PC-9 (cell line): ENCODE data around the gene ZBTB18. TPM values are rescaled to one million over a fixed set of nuclear protein-coding genes. Genes with fewer than 3 reads are reported as not detected.

Source experiments
- BruUV-seq: library from RNA; stranded (reverse); fragments of 400-500 nt; replicated peaks from 2 replicates; lab custom pipeline; 2021; lab: Mats Ljungman, UMichigan
- CTCF ChIA-PET: fragments of 300-600 bp; sonication (Branson Sonifier 250); formaldehyde crosslinking; loops from one replicate; lab custom pipeline; 2022; ENCODE audit warnings: antibody characterized with exemption; lab: Charles Lee
- POLR2A ChIA-PET: fragments of 300-600 bp; sonication (Branson Sonifier 250); formaldehyde crosslinking; loops from one replicate; lab custom pipeline; 2022; ENCODE audit warnings: antibody characterized with exemption; ENCODE audit not compliant: unreplicated experiment; lab: Charles Lee
- DNase-seq, 2 experiments: peaks; one replicate each; pipeline versions ENCODE4 v3.0.0 to v3.0.0-alpha.2; 2015 to 2022; ENCODE audit warnings: mixed read lengths in 1 of 2
- H2AFZ ChIP-seq: fragments of 200-600 bp; sonication (generic); 2 replicates; pipeline ENCODE4 v1.8.1; 2017; ENCODE audit warnings: antibody characterized with exemption
- H3F3A ChIP-seq: fragments of 200-600 bp; sonication (generic); 2 replicates; pipeline ENCODE4 v1.8.1; 2017; ENCODE audit warnings: antibody characterized with exemption, mild to moderate bottlenecking, low read depth; ENCODE audit not compliant: insufficient read depth
- H3K27ac ChIP-seq: fragments of 200-600 bp; sonication (generic); 2 replicates; pipeline ENCODE4 v1.6.1; 2016; ENCODE audit warnings: mixed run types
- H3K27me3 ChIP-seq: fragments of 200-600 bp; sonication (generic); 2 replicates; pipeline ENCODE4 v1.6.1; 2016; ENCODE audit warnings: low read depth, mixed run types; ENCODE audit not compliant: insufficient read depth
- H3K36me3 ChIP-seq: fragments of 200-600 bp; sonication (generic); 2 replicates; pipeline ENCODE4 v1.6.1; 2016; ENCODE audit warnings: low read depth, mixed run types
- H3K4me1 ChIP-seq: fragments of 200-600 bp; sonication (generic); replicated peaks from 2 replicates; pipeline ENCODE4 v1.6.1; 2016; ENCODE audit warnings: mixed run types; ENCODE audit not compliant: insufficient read depth
- H3K4me2 ChIP-seq: fragments of 200-600 bp; sonication (generic); 2 replicates; pipeline ENCODE4 v1.6.1; 2017; ENCODE audit warnings: mixed run types
- H3K4me3 ChIP-seq: fragments of 200-600 bp; sonication (generic); 2 replicates; pipeline ENCODE4 v1.6.1; 2016; ENCODE audit warnings: mixed run types
- H3K79me2 ChIP-seq: fragments of 200-600 bp; sonication (generic); 2 replicates; pipeline ENCODE4 v1.6.1; 2017; ENCODE audit warnings: low read depth, mixed run types
- H3K9me2 ChIP-seq: fragments of 200-600 bp; sonication (generic); 2 replicates; pipeline ENCODE4 v1.8.1; 2017; ENCODE audit warnings: mild to moderate bottlenecking; ENCODE audit not compliant: insufficient read depth
- H3K9me3 ChIP-seq: fragments of 200-600 bp; sonication (generic); 2 replicates; pipeline ENCODE4 v1.8.1; 2016; ENCODE audit warnings: low read depth; ENCODE audit not compliant: insufficient read depth
- H4K20me1 ChIP-seq: fragments of 200-600 bp; sonication (generic); 2 replicates; pipeline ENCODE4 v1.8.1; 2017; ENCODE audit not compliant: insufficient read depth
- CTCF ChIP-seq: fragments of 200-600 bp; sonication (generic); conservative IDR thresholded peaks from 2 replicates; pipeline ENCODE4 v1.6.1; 2017; ENCODE audit warnings: mixed run types, antibody characterized with exemption, mild to moderate bottlenecking, moderate library complexity
- EZH2 ChIP-seq: fragments of 200-600 bp; sonication (generic); IDR thresholded peaks from 2 replicates; pipeline ENCODE4 v1.8.0; 2017; ENCODE audit warnings: antibody characterized with exemption, low read depth
- intact Hi-C: fragments of 100-400 bp; cut with micrococcal nuclease; formaldehyde crosslinking; loops from one replicate; pipeline ENCODE4 v1.10.0; 2022; ENCODE audit not compliant: unreplicated experiment
- total RNA-seq: library from RNA; stranded (reverse); gene quantifications from 2 replicates; pipeline ENCODE4 v1.2.3, GENCODE V29; 2021

ZBTB18 gene
- total RNA-seq, 1 experiment from 2014 or later = 20.7 TPM

DNA sequence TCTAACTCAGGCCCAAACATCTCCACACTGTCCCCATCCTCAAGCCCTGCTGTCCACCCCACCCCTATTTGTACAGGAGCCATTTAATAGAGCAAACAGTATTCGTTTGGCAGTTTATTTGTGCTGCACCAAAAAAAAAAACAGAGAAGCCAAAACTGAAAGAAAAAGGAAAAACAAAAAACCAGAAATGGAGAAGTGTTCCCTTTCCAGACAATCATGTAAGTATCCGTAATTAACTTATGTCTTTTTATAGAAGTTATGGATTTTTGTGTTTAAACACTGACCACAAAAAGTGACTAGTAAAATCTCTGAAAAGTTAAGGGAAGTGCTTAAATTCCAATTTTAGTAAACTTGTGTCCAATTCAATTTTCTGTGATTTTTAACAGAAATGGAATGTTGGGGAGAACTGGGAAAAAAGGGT lies 40.4 kb upstream of the ZBTB18 start:
- no peak overlapping the region for H3K4me2 ChIP-seq
- intact Hi-C loops = no loop called here
- no peaks in the 10 kb centered on the region for H3F3A ChIP-seq
- H3K79me2 ChIP-seq = no peaks in the 10 kb centered on the region
- no peak overlapping the region for H3K4me3 ChIP-seq
- no peaks in the 10 kb centered on the region for H3K4me1 ChIP-seq
- ChIA-PET POLR2A (no interaction called here), CTCF (no interaction called here)
- no peaks in the 10 kb centered on the region for H3K9me2 ChIP-seq
- no TSS peak for BruUV-seq
- H3K27me3 ChIP-seq = no peaks in the 10 kb centered on the region
- TF ChIP-seq CTCF (no peak), EZH2 (no peak)
- no peaks in the 10 kb centered on the region for H4K20me1 ChIP-seq
- no peak for DNase-seq
- H3K36me3 ChIP-seq = no peaks in the 10 kb centered on the region
- H3K27ac ChIP-seq = no peak overlapping the region
- H2AFZ ChIP-seq = no peak overlapping the region
- no peaks in the 10 kb centered on the region for H3K9me3 ChIP-seq

GRCh38 chr1:244011271-244011670 lies 39.8 kb upstream of the ZBTB18 start:
- no peak for TF ChIP-seq CTCF
- TF ChIP-seq EZH2 = no peak
- Histone ChIP-seq H3K27ac (no peak overlapping the region), H4K20me1 (no peaks in the 10 kb centered on the region), H3K9me2 (no peaks in the 10 kb centered on the region), H3K4me3 (no peak overlapping the region), H3K4me2 (no peak overlapping the region), H3K36me3 (no peaks in the 10 kb centered on the region), H2AFZ (no peak overlapping the region), H3K27me3 (no peaks in the 10 kb centered on the region), H3F3A (no peaks in the 10 kb centered on the region), H3K79me2 (no peaks in the 10 kb centered on the region), H3K9me3 (no peaks in the 10 kb centered on the region), H3K4me1 (no peaks in the 10 kb centered on the region)
- no peak for DNase-seq
- intact Hi-C loops = no loop called here
- ChIA-PET CTCF (no interaction called here), POLR2A (no interaction called here)
- BruUV-seq = no TSS peak

DNA sequence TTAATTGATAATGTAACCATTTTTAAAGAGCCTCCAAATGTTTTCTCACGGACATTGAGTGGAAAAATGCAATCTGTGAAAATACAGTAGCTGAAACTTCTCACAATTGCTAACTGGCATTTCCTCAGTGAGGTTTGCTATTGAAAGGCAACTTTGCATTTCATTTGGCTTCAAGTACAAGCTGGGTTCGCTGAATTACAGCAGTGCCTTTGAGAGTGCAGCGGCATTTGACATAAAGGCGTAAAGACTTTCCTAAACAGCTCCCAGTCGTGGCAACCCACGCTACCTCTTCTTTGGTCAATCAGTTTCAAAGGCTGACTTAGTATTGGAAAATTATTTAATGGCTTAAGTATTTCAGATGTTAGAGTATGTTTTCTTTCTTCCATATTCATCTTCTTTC lies 39.3 kb upstream of the ZBTB18 start:
- Histone ChIP-seq H3K36me3 (no peaks in the 10 kb centered on the region), H3K4me3 (no peak overlapping the region), H3K4me2 (no peak overlapping the region), H4K20me1 (no peaks in the 10 kb centered on the region), H3F3A (no peaks in the 10 kb centered on the region), H3K27ac (no peak overlapping the region), H3K79me2 (no peaks in the 10 kb centered on the region), H2AFZ (no peak overlapping the region), H3K9me3 (0 out of 2 replicates have a peak, but pooled peaks cover under 1% of the 10 kb centered on the region), H3K4me1 (no peaks in the 10 kb centered on the region), H3K27me3 (no peaks in the 10 kb centered on the region), H3K9me2 (no peaks in the 10 kb centered on the region)
- ChIA-PET POLR2A (interaction anchor here (0.7 kb wide), 1 partner anchor 225 kb away, joined by 4 read pairs; no protein-coding TSS in a partner anchor), CTCF (no interaction called here)
- BruUV-seq = no TSS peak
- intact Hi-C loops = no loop called here
- no peak for TF ChIP-seq EZH2
- TF ChIP-seq CTCF = no peak
- no peak for DNase-seq
